Measurements from ENCODE around the gene TOR4A. TPM values are rescaled to one million over a fixed set of nuclear protein-coding genes. Genes with fewer than 3 reads are reported as not detected.

TOR4A gene
- total and polyA plus RNA-seq, 2 experiments from 2014 or later: 2.0 to 19.0 TPM

DNA sequence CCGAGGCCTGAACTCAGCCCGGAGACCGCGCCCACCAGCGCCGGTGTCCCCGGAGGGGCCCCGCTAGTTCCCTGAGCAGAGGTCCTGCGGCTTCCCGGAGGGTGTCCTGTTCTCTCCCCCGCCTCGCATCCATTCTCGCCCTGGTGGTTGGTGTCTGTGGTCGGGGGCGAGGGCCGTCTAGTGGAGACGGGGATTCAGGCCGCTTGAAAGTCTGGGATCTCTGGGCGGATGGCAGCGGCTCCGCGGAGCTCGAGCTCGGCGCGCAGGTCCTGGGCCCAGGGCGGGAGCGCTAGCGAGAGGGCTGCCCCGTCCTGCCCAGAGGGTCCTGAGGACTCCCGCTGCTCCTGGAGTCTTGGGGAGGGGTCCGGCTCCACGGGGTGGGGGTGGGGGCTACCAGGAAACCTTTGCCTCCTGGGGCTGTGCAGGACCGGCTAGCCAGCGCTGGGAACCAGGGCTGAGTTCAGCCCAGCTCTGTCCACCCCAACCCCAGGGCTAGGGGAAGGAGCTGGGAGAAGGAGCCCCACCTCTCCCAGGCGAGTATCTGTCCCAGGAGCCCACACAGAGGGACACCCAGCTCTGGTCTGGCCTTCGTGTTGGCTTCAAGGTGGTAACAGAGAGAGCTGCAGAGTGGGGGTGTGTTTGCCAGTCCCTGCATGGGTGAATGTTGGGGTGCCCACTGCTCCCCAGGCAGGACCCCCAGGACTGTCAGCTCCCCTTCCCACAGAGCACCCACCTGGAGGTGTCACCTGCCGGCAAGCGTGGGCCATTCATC lies 4.0 kb downstream of the TOR4A start:
- Histone ChIP-seq H3K4me3 (peak overlapping the region; percentile 73), H3K9me2 (ENCODE audit: insufficient read depth) (no peaks in the 10 kb centered on the region), H3K4me1 (ENCODE audit: insufficient read depth) (peaks cover 8% of the 10 kb centered on the region), H2AFZ (no peak overlapping the region), H4K20me1 (replicated peaks; ENCODE audit: insufficient read depth) (peaks cover 8% of the 10 kb centered on the region; the same call in 1 of the 2 replicates), H3K4me2 (peak overlapping the region; percentile 88), H3K36me3 (ENCODE audit: insufficient read depth) (no peaks in the 10 kb centered on the region), H3F3A (replicated peaks; ENCODE audit: low read depth) (peaks cover 20% of the 10 kb centered on the region; the same call in 1 of the 2 replicates), H3K27ac (ENCODE audit: low read depth) (no peak overlapping the region), H3K79me2 (replicated peaks; ENCODE audit: insufficient read depth) (no peaks in the 10 kb centered on the region), H3K27me3 (ENCODE audit: insufficient read depth) (peaks cover 14% of the 10 kb centered on the region)
- Mint-ChIP-seq H3K27me3 (ENCODE audit: insufficient read depth, low read depth, poor library complexity) (peaks cover 22% of the 10 kb centered on the region), H3K9me3 (no peaks in the 10 kb centered on the region), H3K36me3 (ENCODE audit: low read depth) (no peaks in the 10 kb centered on the region; the same call in 2 of the 3 replicates), H3K4me3 (peak overlapping the region; percentile 73), H3K4me1 (peaks cover 6% of the 10 kb centered on the region; the same call in 1 of the 3 replicates), H3K27ac (no peak overlapping the region)
- peak; percentile 19 for ATAC-seq
- TF ChIP-seq, protein P1, sequence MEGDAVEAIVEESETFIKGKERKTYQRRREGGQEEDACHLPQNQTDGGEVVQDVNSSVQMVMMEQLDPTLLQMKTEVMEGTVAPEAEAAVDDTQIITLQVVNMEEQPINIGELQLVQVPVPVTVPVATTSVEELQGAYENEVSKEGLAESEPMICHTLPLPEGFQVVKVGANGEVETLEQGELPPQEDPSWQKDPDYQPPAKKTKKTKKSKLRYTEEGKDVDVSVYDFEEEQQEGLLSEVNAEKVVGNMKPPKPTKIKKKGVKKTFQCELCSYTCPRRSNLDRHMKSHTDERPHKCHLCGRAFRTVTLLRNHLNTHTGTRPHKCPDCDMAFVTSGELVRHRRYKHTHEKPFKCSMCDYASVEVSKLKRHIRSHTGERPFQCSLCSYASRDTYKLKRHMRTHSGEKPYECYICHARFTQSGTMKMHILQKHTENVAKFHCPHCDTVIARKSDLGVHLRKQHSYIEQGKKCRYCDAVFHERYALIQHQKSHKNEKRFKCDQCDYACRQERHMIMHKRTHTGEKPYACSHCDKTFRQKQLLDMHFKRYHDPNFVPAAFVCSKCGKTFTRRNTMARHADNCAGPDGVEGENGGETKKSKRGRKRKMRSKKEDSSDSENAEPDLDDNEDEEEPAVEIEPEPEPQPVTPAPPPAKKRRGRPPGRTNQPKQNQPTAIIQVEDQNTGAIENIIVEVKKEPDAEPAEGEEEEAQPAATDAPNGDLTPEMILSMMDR (conservative IDR thresholded peaks at IDR 0.05; ENCODE audit: low read depth in 2 of 2): no peak
- TF ChIP-seq POLR2AphosphoS5 (IDR thresholded peaks at IDR 0.05; ENCODE audit: low read depth) (0 out of 2 replicates have a peak, but pooled peaks have one; percentile 7), ZNF331 (CRISPR knock-in tag; IDR thresholded peaks at IDR 0.05; ENCODE audit: low read depth) (no peak), NANOG (IDR thresholded peaks at IDR 0.05; ENCODE audit: borderline replicate concordance) (no peak), ZNF114 (CRISPR knock-in tag; IDR thresholded peaks at IDR 0.05) (no peak)
- TF ChIP-seq, protein P2, sequence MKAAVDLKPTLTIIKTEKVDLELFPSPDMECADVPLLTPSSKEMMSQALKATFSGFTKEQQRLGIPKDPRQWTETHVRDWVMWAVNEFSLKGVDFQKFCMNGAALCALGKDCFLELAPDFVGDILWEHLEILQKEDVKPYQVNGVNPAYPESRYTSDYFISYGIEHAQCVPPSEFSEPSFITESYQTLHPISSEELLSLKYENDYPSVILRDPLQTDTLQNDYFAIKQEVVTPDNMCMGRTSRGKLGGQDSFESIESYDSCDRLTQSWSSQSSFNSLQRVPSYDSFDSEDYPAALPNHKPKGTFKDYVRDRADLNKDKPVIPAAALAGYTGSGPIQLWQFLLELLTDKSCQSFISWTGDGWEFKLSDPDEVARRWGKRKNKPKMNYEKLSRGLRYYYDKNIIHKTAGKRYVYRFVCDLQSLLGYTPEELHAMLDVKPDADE (IDR thresholded peaks at IDR 0.05): no peak
- TF ChIP-seq, protein P3, sequence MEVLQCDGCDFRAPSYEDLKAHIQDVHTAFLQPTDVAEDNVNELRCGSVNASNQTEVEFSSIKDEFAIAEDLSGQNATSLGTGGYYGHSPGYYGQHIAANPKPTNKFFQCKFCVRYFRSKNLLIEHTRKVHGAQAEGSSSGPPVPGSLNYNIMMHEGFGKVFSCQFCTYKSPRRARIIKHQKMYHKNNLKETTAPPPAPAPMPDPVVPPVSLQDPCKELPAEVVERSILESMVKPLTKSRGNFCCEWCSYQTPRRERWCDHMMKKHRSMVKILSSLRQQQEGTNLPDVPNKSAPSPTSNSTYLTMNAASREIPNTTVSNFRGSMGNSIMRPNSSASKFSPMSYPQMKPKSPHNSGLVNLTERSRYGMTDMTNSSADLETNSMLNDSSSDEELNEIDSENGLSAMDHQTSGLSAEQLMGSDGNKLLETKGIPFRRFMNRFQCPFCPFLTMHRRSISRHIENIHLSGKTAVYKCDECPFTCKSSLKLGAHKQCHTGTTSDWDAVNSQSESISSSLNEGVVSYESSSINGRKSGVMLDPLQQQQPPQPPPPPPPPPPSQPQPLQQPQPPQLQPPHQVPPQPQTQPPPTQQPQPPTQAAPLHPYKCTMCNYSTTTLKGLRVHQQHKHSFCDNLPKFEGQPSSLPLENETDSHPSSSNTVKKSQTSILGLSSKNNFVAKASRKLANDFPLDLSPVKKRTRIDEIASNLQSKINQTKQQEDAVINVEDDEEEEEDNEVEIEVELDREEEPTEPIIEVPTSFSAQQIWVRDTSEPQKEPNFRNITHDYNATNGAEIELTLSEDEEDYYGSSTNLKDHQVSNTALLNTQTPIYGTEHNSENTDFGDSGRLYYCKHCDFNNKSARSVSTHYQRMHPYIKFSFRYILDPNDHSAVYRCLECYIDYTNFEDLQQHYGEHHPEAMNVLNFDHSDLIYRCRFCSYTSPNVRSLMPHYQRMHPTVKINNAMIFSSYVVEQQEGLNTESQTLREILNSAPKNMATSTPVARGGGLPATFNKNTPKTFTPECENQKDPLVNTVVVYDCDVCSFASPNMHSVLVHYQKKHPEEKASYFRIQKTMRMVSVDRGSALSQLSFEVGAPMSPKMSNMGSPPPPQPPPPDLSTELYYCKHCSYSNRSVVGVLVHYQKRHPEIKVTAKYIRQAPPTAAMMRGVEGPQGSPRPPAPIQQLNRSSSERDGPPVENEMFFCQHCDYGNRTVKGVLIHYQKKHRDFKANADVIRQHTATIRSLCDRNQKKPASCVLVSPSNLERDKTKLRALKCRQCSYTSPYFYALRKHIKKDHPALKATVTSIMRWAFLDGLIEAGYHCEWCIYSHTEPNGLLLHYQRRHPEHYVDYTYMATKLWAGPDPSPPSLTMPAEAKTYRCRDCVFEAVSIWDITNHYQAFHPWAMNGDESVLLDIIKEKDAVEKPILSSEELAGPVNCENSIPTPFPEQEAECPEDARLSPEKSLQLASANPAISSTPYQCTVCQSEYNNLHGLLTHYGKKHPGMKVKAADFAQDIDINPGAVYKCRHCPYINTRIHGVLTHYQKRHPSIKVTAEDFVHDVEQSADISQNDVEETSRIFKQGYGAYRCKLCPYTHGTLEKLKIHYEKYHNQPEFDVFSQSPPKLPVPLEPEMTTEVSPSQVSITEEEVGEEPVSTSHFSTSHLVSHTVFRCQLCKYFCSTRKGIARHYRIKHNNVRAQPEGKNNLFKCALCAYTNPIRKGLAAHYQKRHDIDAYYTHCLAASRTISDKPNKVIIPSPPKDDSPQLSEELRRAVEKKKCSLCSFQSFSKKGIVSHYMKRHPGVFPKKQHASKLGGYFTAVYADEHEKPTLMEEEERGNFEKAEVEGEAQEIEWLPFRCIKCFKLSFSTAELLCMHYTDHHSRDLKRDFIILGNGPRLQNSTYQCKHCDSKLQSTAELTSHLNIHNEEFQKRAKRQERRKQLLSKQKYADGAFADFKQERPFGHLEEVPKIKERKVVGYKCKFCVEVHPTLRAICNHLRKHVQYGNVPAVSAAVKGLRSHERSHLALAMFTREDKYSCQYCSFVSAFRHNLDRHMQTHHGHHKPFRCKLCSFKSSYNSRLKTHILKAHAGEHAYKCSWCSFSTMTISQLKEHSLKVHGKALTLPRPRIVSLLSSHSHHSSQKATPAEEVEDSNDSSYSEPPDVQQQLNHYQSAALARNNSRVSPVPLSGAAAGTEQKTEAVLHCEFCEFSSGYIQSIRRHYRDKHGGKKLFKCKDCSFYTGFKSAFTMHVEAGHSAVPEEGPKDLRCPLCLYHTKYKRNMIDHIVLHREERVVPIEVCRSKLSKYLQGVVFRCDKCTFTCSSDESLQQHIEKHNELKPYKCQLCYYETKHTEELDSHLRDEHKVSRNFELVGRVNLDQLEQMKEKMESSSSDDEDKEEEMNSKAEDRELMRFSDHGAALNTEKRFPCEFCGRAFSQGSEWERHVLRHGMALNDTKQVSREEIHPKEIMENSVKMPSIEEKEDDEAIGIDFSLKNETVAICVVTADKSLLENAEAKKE (CRISPR knock-in tag; IDR thresholded peaks at IDR 0.05): no peak
- peak; percentile 76 for DNase-seq (ENCODE audit: low spot score)

Data from GM23338 (cell line).